Measurements from ENCODE around the gene EHMT1.
"Not testable (repeated sequence)": the region's sequence is repeated elsewhere in the genome, so short reads cannot be mapped to it uniquely, and the experiment has no call there.

EHMT1 gene

DNA sequence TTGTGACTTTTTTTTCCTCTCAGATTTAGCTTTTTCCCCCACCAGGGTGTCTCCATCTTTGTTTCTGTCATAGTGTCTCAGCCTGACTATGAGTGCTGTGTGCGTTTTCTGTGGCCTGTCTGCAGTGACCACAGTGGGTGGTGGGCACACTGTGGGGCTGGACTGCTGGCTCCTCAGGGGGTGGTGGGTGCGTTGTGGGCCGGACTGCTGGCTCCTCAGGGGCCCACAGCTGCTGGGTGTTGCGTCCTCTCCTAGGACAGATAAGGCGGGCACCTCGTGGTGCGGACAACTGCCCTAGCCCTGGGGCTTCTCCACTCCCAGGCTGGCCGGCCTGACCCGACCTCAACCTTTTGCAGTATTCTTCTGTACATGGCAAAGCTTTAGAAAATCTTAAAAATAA lies 100.4 kb downstream of the EHMT1 start:
- intact Hi-C loops (cut with DNase I): no loop called here
- no peak for DNase-seq

- intact Hi-C loops (cut with DNase I): no loop called here
- no peak for DNase-seq
Observed at GRCh38 chr9:137720571-137721110, 101.8 kb downstream of the EHMT1 start.

DNA sequence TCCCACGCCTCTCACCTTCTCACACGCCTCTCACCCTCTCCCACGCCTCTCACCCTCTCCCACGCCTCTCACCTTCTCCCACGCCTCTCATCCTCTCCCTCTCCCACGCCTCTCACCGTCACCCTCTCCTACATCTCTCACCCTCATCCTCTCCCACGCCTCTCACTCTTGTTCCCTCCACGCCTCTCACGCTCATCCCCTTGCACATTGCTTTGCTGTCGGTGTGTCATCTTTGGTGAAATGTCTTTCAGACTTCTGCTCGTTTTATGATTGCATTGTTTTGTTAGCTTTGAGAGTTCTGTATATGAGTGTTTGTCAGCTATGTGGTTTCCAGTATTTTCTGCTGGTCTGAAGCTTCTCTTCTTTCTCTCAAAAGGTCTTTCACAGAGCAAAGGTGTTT lies 102.7 kb downstream of the EHMT1 start:
- no peak for DNase-seq
- intact Hi-C loops (cut with DNase I): no loop called here

- peak in 8 of 42 donors; percentile 30 to 57 (median 41) for DNase-seq
- intact Hi-C loops (cut with DNase I): no loop called here
Observed at GRCh38 chr9:137721899-137722298, 103.1 kb downstream of the EHMT1 start.

GRCh38 chr9:137722481-137722880 lies 103.7 kb downstream of the EHMT1 start:
- intact Hi-C loops (cut with DNase I): no loop called here
- DNase-seq: peak in 25 of 42 donors; percentile 24 to 71 (median 47)

DNA sequence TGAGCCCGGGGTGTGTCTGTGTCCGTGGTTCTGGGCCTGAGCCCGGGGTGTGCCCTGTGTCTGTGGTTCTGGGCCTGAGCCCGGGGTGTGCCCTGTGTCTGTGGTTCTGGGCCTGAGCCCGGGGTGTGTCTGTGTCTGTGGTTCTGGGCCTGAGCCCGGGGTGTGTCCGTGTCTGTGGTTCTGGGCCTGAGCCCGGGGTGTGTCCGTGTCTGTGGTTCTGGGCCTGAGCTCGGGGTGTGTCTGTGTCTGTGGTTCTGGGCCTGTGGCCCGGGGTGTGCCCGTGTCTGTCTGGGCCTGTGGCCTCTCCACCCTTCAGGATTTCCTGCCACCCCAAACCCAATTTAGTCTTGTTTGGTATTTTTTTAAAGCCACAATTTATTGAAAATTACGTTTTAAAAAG lies 104.6 kb downstream of the EHMT1 start:
- DNase-seq; intact Hi-C loops (cut with DNase I): not testable (repeated sequence)

DNA sequence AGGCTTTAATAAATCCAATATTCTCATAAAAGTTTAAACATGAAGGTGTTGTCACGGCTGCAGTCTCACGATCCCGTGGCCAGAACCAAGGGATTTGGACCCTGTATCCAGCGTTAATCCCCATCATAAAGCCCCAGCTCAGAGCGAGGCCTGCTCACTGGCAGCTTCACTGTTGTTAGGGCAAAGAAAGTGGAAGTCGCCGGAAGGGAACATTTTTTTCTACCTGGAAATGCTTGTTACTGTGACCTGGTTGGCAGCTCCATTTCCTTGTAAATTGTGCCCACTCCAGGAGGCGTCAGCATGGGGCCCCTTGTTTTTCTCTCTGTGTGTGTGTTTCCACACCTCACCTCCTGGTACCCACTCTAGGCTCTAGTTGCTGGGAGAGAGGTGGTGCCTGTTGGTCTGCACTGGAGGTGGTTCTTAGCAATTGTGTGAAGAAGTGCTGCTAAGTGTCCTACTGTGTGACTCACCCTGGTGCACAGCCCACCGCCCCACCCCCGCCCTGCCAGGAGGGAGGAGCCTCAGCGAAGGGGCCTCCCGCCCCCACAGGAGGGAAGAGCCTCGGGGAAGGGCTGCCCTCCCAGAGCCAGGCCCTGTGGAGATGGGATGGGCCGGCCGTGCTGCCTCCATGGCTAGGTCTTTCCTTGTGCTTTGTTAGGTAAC lies 105.1 kb downstream of the EHMT1 start:
- intact Hi-C loops (cut with DNase I): no loop called here
- DNase-seq: peak in 2 of 42 donors; percentile 30 to 48

- no peak for DNase-seq
- intact Hi-C loops (cut with DNase I): no loop called here
Observed at GRCh38 chr9:137724818-137725240, 106.0 kb downstream of the EHMT1 start.

GRCh38 chr9:137725598-137725997 lies 106.8 kb downstream of the EHMT1 start:
- intact Hi-C loops (cut with DNase I): no loop called here
- DNase-seq: no peak

GRCh38 chr9:137726336-137726735 lies 107.5 kb downstream of the EHMT1 start:
- DNase-seq; intact Hi-C loops (cut with DNase I): not testable (repeated sequence)

DNA sequence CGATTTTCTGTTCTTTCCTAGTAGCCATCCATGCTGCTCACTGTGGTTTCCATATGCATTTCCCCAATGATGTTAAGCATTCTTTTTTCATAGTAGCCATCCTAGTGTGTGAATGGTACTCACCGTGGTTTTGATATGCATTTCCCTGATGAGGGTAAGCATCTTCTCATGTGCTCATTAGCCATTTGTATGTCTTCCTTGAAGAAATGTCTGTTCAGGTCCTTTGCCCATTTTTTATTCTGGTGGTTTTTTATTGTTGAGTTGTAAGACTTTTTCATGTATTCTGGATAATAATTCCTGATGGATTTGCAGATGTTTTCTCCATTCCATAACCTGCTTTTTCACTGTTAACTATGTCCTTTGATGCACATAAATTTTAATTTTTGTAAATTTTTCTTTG lies 108.0 kb downstream of the EHMT1 start:
- no peak for DNase-seq
- intact Hi-C loops (cut with DNase I): no loop called here

- no peak for DNase-seq
- intact Hi-C loops (cut with DNase I): no loop called here
Observed at GRCh38 chr9:137727716-137728115, 108.9 kb downstream of the EHMT1 start.

- DNase-seq: peak in 1 of 42 donors; percentile 18
- intact Hi-C loops (cut with DNase I): no loop called here
Observed at GRCh38 chr9:137728444-137729311, 109.9 kb downstream of the EHMT1 start.

DNA sequence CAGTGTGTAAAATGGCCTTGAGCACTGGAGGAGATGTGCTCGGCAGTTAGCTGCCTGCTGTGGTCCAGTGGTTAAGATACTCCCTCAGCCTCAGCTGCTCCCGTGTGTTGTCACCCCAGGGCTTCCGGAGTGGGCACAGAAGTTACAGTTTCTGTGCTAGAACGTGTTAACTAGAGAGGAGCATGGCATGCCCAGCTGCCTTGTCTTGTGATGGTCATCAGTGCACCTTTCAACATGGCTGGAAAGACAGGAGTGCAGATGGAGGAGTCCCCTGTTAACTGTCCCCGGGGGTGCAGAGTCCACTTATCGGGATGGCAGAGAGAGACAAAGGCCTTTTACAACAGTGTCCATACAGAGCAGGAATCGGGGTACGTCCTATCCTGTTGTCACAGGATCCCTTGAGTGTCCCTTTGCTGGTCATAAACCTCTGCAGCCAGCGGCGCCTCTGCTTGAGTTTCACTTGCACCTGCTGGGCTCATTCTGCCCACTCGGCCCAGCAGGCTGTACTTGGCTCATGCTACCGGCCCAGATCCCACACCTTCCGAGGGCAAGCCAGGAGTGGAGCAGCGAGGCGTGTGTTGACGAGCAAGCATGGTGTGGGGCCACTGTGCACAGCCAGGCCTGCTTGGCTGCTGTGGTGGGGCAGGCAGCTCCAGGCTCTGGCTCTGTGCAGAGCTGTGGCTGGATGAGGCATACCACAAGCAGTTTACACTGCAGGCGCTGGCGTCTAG lies 112.6 kb downstream of the EHMT1 start:
- intact Hi-C loops (cut with DNase I): no loop called here
- DNase-seq: peak in 1 of 42 donors; percentile 35

- DNase-seq: peak in 1 of 42 donors; percentile 40
- intact Hi-C loops (cut with DNase I): no loop called here
Observed at GRCh38 chr9:137731947-137732813, 113.4 kb downstream of the EHMT1 start.

- peak in 1 of 42 donors; percentile 12 for DNase-seq
- intact Hi-C loops (cut with DNase I): no loop called here
Observed at GRCh38 chr9:137733429-137733828, 114.6 kb downstream of the EHMT1 start.

DNA sequence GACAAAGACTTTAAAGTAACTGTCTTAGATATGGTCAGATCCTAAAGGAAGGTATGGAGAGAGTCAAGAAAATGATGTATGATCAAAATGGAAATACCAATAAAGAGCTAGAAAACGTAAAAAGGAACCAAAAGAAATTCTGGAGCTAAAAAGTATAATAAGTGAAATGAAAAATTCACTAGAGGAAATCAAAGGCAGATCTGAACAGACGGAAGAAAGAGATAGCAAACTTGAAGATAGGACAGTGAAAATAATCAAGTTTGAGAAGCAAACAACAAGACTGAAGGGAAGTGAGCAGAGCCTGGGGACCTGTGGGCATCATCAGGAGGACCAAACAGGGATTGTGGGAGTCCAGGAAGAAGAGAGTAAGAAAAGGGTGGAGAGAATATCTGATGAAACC lies 115.4 kb downstream of the EHMT1 start:
- DNase-seq: no peak
- intact Hi-C loops (cut with DNase I): no loop called here

DNA sequence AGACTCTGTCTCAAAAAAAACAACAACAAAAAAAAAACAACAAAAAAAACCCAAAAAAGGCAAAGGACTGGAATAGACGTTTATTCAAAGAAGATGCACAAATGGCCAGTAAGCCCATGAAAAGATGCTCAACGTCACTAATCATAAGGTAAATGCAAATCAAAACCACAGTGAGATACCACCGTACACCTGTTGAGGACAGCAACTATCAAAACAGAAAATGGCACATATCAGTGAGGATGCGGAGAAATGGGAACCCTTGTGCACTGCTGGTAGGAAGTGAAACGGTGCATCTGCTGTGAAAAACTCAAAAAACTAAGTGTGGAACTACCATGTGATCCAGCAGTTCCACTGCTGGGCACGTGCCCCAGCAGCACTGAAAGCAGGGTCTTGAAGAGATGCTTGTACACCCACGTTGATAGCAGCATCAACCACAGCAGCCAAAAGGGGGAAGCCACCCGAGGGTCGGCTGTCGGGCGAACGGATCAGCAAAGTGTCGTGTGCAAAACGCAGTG lies 119.4 kb downstream of the EHMT1 start:
- DNase-seq; intact Hi-C loops (cut with DNase I): not testable (repeated sequence)
